ENCODE measurements around the gene HDGFL3. TPM values are rescaled to one million over a fixed set of nuclear protein-coding genes. Genes with fewer than 3 reads are reported as not detected.

The HDGFL3 gene
- total and polyA plus RNA-seq, 2 donors (not counting 1 experiment from before 2014, with no cell fraction given), result 0.12 to 2.5 TPM

GRCh38 chr15:83166830-83167229 is 40.8 kb downstream of the HDGFL3 start:
- H3K4me3 Mint-ChIP-seq, result no peak overlapping the region
- H3K4me2 ChIP-seq (replicated peaks; ENCODE audit: low read depth, low read length, poor library complexity, severe bottlenecking), result no peak overlapping the region
- no peaks in the 10 kb centered on the region for H4K20me1 ChIP-seq (ENCODE audit: control insufficient read depth, insufficient read depth, low read length, poor library complexity, severe bottlenecking)
- no CpG with 5 or more reads among the region's 2 CpGs for whole genome bisulfite sequencing (ENCODE audit: insufficient coverage)
- no peak overlapping the region for H3K27ac Mint-ChIP-seq
- no peak overlapping the region for H3K27ac ChIP-seq (ENCODE audit: low read length in 2 of 2)
- no peaks in the 10 kb centered on the region for H3K4me1 ChIP-seq (ENCODE audit: control insufficient read depth in 2 of 2, insufficient read depth in 2 of 2, low read length in 2 of 2)
- H3K27me3 ChIP-seq (replicated peaks in 1 of 4; ENCODE audit: control extremely low read depth in 1 of 4, control insufficient read depth in 3 of 4, insufficient read depth in 4 of 4, low read length in 3 of 4), result no peaks in the 10 kb centered on the region
- TF ChIP-seq, protein P1, sequence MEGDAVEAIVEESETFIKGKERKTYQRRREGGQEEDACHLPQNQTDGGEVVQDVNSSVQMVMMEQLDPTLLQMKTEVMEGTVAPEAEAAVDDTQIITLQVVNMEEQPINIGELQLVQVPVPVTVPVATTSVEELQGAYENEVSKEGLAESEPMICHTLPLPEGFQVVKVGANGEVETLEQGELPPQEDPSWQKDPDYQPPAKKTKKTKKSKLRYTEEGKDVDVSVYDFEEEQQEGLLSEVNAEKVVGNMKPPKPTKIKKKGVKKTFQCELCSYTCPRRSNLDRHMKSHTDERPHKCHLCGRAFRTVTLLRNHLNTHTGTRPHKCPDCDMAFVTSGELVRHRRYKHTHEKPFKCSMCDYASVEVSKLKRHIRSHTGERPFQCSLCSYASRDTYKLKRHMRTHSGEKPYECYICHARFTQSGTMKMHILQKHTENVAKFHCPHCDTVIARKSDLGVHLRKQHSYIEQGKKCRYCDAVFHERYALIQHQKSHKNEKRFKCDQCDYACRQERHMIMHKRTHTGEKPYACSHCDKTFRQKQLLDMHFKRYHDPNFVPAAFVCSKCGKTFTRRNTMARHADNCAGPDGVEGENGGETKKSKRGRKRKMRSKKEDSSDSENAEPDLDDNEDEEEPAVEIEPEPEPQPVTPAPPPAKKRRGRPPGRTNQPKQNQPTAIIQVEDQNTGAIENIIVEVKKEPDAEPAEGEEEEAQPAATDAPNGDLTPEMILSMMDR (IDR thresholded peaks at IDR 0.05), result no peak
- no peak for TF ChIP-seq EZH2 (IDR thresholded peaks at IDR 0.05; ENCODE audit: borderline replicate concordance, insufficient read depth, low read depth, low read length, poor library complexity, severe bottlenecking)
- CTCF ChIA-PET, result no interaction called here
- no peak overlapping the region for H2AFZ ChIP-seq (ENCODE audit: insufficient read depth, low read depth, low read length, poor library complexity, severe bottlenecking)
- H3K4me1 Mint-ChIP-seq, result no peaks in the 10 kb centered on the region
- no peak overlapping the region for H3K9ac ChIP-seq (ENCODE audit: low read length)
- peaks cover 2 to 4% (median 3%) of the 10 kb centered on the region in 3 donors for H3K9me3 ChIP-seq (ENCODE audit: control extremely low read depth in 1 of 3, control insufficient read depth in 2 of 3, insufficient read depth in 1 of 3, low read length in 2 of 3)
- H3K27me3 Mint-ChIP-seq, result peaks cover 16% of the 10 kb centered on the region
- no peaks in the 10 kb centered on the region for H3K79me2 ChIP-seq (ENCODE audit: control insufficient read depth, insufficient read depth, low read length)
- ATAC-seq (ENCODE audit: low read depth) (no peak), DNase-seq (no peak)
- no peaks in the 10 kb centered on the region for H3K36me3 ChIP-seq (replicated peaks in 1 of 2; ENCODE audit: control extremely low read depth in 1 of 2, control insufficient read depth in 1 of 2, extremely low read depth in 1 of 2, insufficient read depth in 2 of 2, low read length in 1 of 2)
- intact Hi-C loops (cut with micrococcal nuclease), result no loop called here
- POLR2A ChIA-PET, result no interaction called here
- H3K9me3 Mint-ChIP-seq (ENCODE audit: insufficient read depth), result peaks cover 9% of the 10 kb centered on the region
- no peak overlapping the region for H3K4me3 ChIP-seq (ENCODE audit: control extremely low read depth in 1 of 5, extremely low read depth in 1 of 5, insufficient read depth in 1 of 5, low read depth in 2 of 5, low read length in 4 of 5)

- intact Hi-C loops (cut with micrococcal nuclease), result no loop called here
Observed at GRCh38 chr15:83166218-83166617, 41.4 kb downstream of the HDGFL3 start.

More at GRCh38 chr15:83166218-83166617, 41.4 kb downstream of the HDGFL3 start:
- Histone ChIP-seq H3K27ac (ENCODE audit: low read length in 2 of 2) (no peak overlapping the region), H3K4me2 (replicated peaks; ENCODE audit: low read depth, low read length, poor library complexity, severe bottlenecking) (no peak overlapping the region), H3K36me3 (replicated peaks in 1 of 2; ENCODE audit: control extremely low read depth in 1 of 2, control insufficient read depth in 1 of 2, extremely low read depth in 1 of 2, insufficient read depth in 2 of 2, low read length in 1 of 2) (no peaks in the 10 kb centered on the region), H3K9ac (ENCODE audit: low read length) (no peak overlapping the region), H4K20me1 (ENCODE audit: control insufficient read depth, insufficient read depth, low read length, poor library complexity, severe bottlenecking) (no peaks in the 10 kb centered on the region), H3K4me3 (ENCODE audit: control extremely low read depth in 1 of 5, extremely low read depth in 1 of 5, insufficient read depth in 1 of 5, low read depth in 2 of 5, low read length in 4 of 5) (no peak overlapping the region), H3K27me3 (replicated peaks in 1 of 4; ENCODE audit: control extremely low read depth in 1 of 4, control insufficient read depth in 3 of 4, insufficient read depth in 4 of 4, low read length in 3 of 4) (no peaks in the 10 kb centered on the region), H3K9me3 (ENCODE audit: control extremely low read depth in 1 of 3, control insufficient read depth in 2 of 3, insufficient read depth in 1 of 3, low read length in 2 of 3) (peaks cover 2 to 4% (median 3%) of the 10 kb centered on the region in 3 donors), H3K4me1 (ENCODE audit: control insufficient read depth in 2 of 2, insufficient read depth in 2 of 2, low read length in 2 of 2) (no peaks in the 10 kb centered on the region), H2AFZ (ENCODE audit: insufficient read depth, low read depth, low read length, poor library complexity, severe bottlenecking) (no peak overlapping the region), H3K79me2 (ENCODE audit: control insufficient read depth, insufficient read depth, low read length) (no peaks in the 10 kb centered on the region)
- Mint-ChIP-seq H3K9me3 (ENCODE audit: insufficient read depth) (peaks cover 7% of the 10 kb centered on the region), H3K27ac (no peak overlapping the region), H3K4me1 (no peaks in the 10 kb centered on the region), H3K4me3 (no peak overlapping the region), H3K27me3 (peaks cover 16% of the 10 kb centered on the region)
- WGBS (ENCODE audit: insufficient coverage), result no CpG with 5 or more reads among the region's 3 CpGs
- CTCF ChIA-PET, result interaction anchor here (0.7 kb wide), 1 partner anchor 24 kb away, joined by 3 read pairs; no protein-coding TSS in a partner anchor
- ATAC-seq (ENCODE audit: low read depth) (no peak), DNase-seq (no peak)
- TF ChIP-seq EZH2 (IDR thresholded peaks at IDR 0.05; ENCODE audit: borderline replicate concordance, insufficient read depth, low read depth, low read length, poor library complexity, severe bottlenecking), result no peak
- TF ChIP-seq, protein P1 (IDR thresholded peaks at IDR 0.05), result no peak
- POLR2A ChIA-PET, result no interaction called here
